Coronary artery (tissue), 2 donors: ENCODE measurements around the gene INF2.

ENCODE experiments used
- DNase-seq: peaks from one replicate; pipeline ENCODE4 v3.0.0-alpha.2; 2017; ENCODE audit warnings: low spot score
- H3K27ac ChIP-seq, 2 donors: fragments of 200-600 bp; sonication (generic); one replicate each; pipeline ENCODE4 v1.5.1; 2016 to 2019
- H3K4me3 ChIP-seq: fragments of 200-600 bp; sonication (generic); 2 replicates; pipeline ENCODE4 v1.5.1; 2016; ENCODE audit warnings: mild to moderate bottlenecking, moderate library complexity
- CTCF ChIP-seq: fragments of 200-600 bp; sonication (generic); IDR thresholded peaks from one replicate; pipeline ENCODE4 v1.5.1; 2019; ENCODE audit warnings: antibody characterized with exemption

Gene INF2

DNA sequence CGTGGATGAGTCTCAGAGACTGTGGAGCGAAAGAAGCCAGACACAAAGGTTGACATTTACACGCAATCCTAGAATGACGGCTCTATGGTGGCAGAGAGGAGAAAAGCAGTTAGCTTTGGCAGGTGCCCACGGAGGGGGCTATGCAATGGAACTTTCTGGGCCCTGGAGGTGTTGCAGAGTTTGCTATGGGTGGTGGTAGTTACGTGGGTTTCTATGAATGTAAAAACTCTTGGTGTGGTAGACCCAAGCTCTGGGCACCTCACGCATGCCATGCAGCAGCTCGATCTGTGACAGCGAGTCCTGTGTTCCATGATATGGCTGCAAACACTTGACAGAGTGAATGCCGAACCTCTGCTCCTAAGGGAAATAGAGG lies 5.0 kb upstream of the INF2 start:
- TF ChIP-seq CTCF, result no peak
- DNase-seq, result no peak
- Histone ChIP-seq H3K27ac (no peak overlapping the region), H3K4me3 (no peak overlapping the region)

DNA sequence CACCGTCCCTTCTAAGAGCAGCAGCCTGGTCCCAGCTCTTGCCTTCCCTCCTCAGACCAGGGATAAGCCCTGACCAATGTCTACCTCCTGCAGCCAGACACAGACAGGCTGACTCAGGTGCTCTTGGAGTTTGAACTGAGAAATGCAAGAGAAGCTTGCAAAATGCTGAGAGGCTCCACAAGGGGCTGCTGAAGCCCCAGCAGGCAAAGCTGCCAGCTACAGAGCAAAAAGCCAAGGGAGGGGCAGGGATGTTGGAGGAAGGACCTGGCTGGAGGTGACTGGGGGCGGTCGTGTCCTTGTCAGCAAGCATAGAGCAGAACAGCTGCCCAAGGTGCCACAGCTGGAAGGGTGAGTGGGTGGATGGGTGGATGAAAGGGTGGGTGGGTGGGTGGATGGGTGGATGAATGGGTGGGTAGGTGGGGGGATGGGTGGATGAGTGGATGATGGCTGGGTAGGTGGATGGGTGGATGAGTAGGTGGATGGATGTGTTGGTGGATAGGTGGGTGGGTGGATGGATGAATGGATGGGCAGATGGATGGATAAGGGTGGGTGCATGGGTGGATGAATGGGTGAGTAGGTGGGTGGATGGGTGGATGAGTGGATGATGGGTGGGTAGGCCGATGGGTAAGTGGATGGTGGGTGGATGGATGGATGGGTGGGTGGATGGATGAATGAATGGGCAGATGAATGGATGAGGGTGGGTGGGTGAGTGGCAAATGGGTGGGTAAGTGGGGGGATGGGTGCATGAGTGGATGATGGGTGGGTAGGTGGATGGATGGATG lies 4.0 kb upstream of the INF2 start:
- TF ChIP-seq CTCF, result no peak
- no peak for DNase-seq
- Histone ChIP-seq H3K27ac (no peak overlapping the region), H3K4me3 (no peak overlapping the region)

- Histone ChIP-seq H3K27ac (no peak overlapping the region), H3K4me3 (no peak overlapping the region)
- DNase-seq, result no peak
- no peak for TF ChIP-seq CTCF
These were observed 3.3 kb upstream of the INF2 start for GRCh38 chr14:104685998-104686610.

DNA sequence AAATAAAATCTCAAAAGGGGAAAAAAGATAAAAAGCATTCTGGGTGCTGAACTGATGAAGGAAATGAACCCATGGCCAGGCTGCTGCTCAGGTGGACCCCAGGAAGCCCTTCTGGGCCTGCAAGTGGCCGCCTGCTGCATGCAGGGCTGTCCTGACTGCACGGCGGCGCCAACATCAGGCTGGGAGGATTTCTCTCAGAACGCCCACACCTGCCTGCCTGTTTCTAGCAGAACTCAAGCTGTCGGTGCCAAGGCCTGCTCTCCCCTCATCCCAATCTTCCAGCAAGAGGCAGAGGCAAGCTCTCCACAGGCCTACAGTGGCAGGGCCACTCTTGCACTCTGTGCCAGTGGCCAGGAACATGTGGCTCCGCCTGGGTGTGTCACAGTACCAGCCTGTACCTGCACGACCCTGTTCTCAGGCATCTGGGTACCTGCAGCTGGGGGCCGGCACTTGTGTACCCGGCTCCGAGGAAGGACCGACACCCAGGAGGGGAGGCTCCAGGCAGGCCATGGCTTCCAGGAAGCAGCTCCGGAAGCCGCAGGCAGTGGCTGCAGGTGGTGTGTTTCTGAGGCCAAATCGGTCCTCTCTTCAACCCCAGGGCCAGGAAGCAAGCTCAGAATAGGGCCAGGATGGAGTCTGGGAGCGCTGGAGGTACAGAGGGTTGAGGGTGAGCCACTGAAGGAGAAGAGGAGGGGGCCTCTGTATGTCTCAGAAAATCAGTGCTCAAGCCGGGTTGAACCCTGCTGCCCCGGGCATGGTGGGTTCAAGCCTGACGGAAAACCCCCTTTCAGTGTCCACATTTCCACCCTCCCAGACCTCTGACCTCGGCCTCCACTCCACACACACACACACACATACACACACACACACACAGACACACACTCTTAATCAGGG lies 2.5 kb upstream of the INF2 start:
- no peak for DNase-seq
- peak overlapping the region in 1 of 2 donors; percentile 89 for H3K27ac ChIP-seq
- no peak overlapping the region for H3K4me3 ChIP-seq
- TF ChIP-seq CTCF, result no peak

- H3K27ac ChIP-seq, result peak overlapping the region; percentile 89 to 93
- TF ChIP-seq CTCF, result no peak
- peak overlapping the region; percentile 98 for H3K4me3 ChIP-seq
- no peak for DNase-seq
These were observed 1.6 kb upstream of the INF2 start for GRCh38 chr14:104687601-104688504.

- DNase-seq, result no peak
- TF ChIP-seq CTCF, result no peak
- H3K4me3 ChIP-seq, result peak overlapping the region; percentile 98
- peak overlapping the region; percentile 89 to 93 for H3K27ac ChIP-seq
These were observed 811 bp upstream of the INF2 start for GRCh38 chr14:104688505-104689108.
